GM13977 (cell line): Measurements from ENCODE around the gene CAVIN2.

Experiments used
- DNase-seq: peaks from one replicate; pipeline ENCODE4 v3.0.0; 2012; ENCODE audit warnings: low spot score
- in situ Hi-C: fragments of 300-500 bp; cut with MboI; formaldehyde crosslinking; loops from one replicate; pipeline ENCODE4 v1.12.0; 2022; ENCODE audit warnings: low sequenced_read_pairs, low pct_unique_long_range_greater_than_20kb, mixed read lengths, inconsistent platforms; ENCODE audit not compliant: unreplicated experiment
- TF ChIP-seq, protein P1 (sequence below): IDR thresholded peaks from 2 replicates; pipeline ENCODE4 v1.5.1; 2012; ENCODE audit warnings: mild to moderate bottlenecking, control low read depth; ENCODE audit not compliant: insufficient read depth; ENCODE audit errors: extremely low read depth, missing control alignments

CAVIN2 gene

DNA sequence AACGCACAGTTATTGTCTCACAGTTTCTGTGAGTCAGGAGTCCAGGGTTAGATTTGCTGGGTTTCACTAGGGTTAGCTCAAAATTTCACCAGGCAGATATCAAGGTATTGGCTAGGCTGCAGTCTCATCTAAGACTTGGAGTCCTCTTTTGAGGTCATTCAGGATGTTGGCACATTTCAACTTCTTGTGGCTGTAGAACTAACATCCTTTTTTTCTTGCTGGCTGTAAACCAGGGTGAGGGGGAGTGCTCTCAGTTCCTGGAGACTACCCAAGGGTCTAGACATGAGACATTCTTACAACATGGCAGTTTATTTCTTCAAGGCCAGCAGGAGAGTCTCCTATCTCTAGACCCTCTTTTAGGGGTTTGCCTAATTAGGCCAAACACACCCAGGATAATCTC, 12.8 kb upstream of the CAVIN2 start:
- in situ Hi-C loops, result no loop called here
- no peak for DNase-seq
- TF ChIP-seq, protein P1, sequence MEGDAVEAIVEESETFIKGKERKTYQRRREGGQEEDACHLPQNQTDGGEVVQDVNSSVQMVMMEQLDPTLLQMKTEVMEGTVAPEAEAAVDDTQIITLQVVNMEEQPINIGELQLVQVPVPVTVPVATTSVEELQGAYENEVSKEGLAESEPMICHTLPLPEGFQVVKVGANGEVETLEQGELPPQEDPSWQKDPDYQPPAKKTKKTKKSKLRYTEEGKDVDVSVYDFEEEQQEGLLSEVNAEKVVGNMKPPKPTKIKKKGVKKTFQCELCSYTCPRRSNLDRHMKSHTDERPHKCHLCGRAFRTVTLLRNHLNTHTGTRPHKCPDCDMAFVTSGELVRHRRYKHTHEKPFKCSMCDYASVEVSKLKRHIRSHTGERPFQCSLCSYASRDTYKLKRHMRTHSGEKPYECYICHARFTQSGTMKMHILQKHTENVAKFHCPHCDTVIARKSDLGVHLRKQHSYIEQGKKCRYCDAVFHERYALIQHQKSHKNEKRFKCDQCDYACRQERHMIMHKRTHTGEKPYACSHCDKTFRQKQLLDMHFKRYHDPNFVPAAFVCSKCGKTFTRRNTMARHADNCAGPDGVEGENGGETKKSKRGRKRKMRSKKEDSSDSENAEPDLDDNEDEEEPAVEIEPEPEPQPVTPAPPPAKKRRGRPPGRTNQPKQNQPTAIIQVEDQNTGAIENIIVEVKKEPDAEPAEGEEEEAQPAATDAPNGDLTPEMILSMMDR, result no peak

- no peak for DNase-seq
- in situ Hi-C loops, result no loop called here
- TF ChIP-seq, protein P1, result no peak
These were observed 11.0 kb upstream of the CAVIN2 start for GRCh38 chr2:191857886-191858285.

GRCh38 chr2:191857259-191857805, 10.4 kb upstream of the CAVIN2 start:
- in situ Hi-C loops, result no loop called here
- TF ChIP-seq, protein P1, result no peak
- no peak for DNase-seq

- TF ChIP-seq, protein P1, result no peak
- in situ Hi-C loops, result no loop called here
- DNase-seq, result no peak
These were observed 9.4 kb upstream of the CAVIN2 start for GRCh38 chr2:191856111-191856876.

- TF ChIP-seq, protein P1, result no peak
- DNase-seq, result no peak
- in situ Hi-C loops, result no loop called here
These were observed 8.5 kb upstream of the CAVIN2 start for GRCh38 chr2:191855382-191855781.

DNA sequence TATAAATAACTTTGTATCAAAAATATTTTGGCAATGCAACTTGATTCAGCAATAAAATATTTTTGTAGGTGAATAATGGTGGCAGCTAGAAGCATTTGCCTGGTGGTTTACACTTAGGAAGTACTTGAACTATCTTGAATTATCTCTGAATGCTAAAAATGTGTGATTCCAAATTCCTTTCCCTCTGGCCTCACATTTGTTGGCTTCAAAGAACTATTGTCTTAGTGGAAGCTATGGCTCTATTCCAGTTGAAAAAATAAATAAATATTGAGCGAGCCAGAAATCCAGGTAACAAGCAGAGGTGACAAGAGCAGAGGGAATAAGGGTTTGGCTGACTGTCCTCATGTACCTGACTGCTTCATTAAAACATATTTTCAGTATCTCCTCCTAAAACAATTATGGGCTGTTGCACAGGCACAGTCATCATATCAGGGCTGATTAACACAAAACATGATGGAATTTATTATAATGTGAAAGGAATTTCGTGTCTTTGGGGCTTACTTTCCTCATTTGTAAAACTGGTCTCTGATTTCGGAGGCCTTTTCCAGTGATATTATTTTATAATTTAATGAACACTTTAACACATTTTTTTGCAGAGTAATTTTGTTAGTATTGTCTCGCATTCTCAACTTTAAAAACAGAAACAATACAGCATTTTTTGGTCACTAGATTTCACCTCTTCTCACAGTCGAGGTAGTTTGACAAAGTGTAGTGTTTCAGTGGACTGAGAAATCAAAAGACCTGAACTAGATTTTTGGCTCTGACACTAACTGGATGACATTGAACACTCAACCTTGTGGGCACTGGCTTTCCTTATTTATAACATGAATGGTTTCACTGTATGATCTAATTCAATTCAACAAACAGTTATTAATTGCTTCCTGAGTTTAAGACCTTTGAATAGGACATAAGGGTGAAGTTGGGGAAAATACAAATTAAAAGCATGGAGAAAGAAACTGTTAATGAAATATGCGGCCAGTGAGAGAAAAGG, 7.8 kb upstream of the CAVIN2 start:
- in situ Hi-C loops, result no loop called here
- TF ChIP-seq, protein P1, result no peak
- DNase-seq, result no peak
